WTC11 (cell line): ENCODE results near the gene PHTF2. TPM values are rescaled to one million over a fixed set of nuclear protein-coding genes. Genes with fewer than 3 reads are reported as not detected.

Experiments used
- ATAC-seq: fragments of 200-7000 bp; cut with Tn5 transposase; 2 replicates; pipeline ENCODE4 v1.10.0; 2021; ENCODE audit warnings: mild to moderate bottlenecking, moderate library complexity
- CTCF ChIA-PET: fragments of 300-600 bp; sonication (Branson Sonifier 250); formaldehyde crosslinking; loops from one replicate; lab custom pipeline; 2021; ENCODE audit warnings: antibody characterized with exemption; lab: Charles Lee
- POLR2A ChIA-PET: fragments of 350-600 bp; sonication (Branson Sonifier 250); formaldehyde crosslinking; loops from one replicate; lab custom pipeline; 2021; ENCODE audit warnings: antibody characterized with exemption; lab: Charles Lee
- DNase-seq: peaks from one replicate; pipeline ENCODE4 v3.0.0; 2021; ENCODE audit warnings: low spot score
- H3K27ac Mint-ChIP-seq: 2 replicates; pipeline ENCODE4 v1.8.0; 2021; ENCODE audit warnings: mixed read lengths
- H3K27me3 Mint-ChIP-seq: 2 replicates; pipeline ENCODE4 v1.8.0; 2021; ENCODE audit warnings: low read depth, mild to moderate bottlenecking, moderate library complexity, mixed read lengths
- H3K36me3 Mint-ChIP-seq: 2 replicates; pipeline ENCODE4 v1.8.0; 2021; ENCODE audit warnings: mixed read lengths
- H3K4me1 Mint-ChIP-seq: 2 replicates; pipeline ENCODE4 v1.8.0; 2022; ENCODE audit warnings: mixed read lengths
- H3K4me3 Mint-ChIP-seq: 2 replicates; pipeline ENCODE4 v1.8.0; 2021; ENCODE audit warnings: mild to moderate bottlenecking, moderate library complexity, mixed read lengths
- H3K9me3 Mint-ChIP-seq: 2 replicates; pipeline ENCODE4 v1.8.0; 2021; ENCODE audit warnings: mixed read lengths
- AFF4 ChIP-seq: sonication (generic); formaldehyde crosslinking; IDR thresholded peaks from 2 replicates; pipeline ENCODE4 v1.8.1; 2023; ENCODE audit warnings: mild to moderate bottlenecking, missing genetic modification reagents, borderline replicate concordance
- CREB1 ChIP-seq: sonication (generic); formaldehyde crosslinking; IDR thresholded peaks from 2 replicates; pipeline ENCODE4 v1.8.0; 2023; ENCODE audit warnings: mild to moderate bottlenecking, missing genetic modification reagents
- E2F4 ChIP-seq: sonication (generic); formaldehyde crosslinking; IDR thresholded peaks from 2 replicates; pipeline ENCODE4 v1.8.1; 2022; ENCODE audit warnings: low read depth, mild to moderate bottlenecking, moderate library complexity, missing genetic modification reagents, borderline replicate concordance
- ELF4 ChIP-seq: sonication (generic); formaldehyde crosslinking; IDR thresholded peaks from 2 replicates; pipeline ENCODE4 v1.8.1; 2022; ENCODE audit warnings: low read depth, mild to moderate bottlenecking, moderate library complexity, missing genetic modification reagents
- FOXJ3 ChIP-seq: sonication (generic); formaldehyde crosslinking; IDR thresholded peaks from 2 replicates; pipeline ENCODE4 v1.9.0; 2021; ENCODE audit warnings: missing genetic modification reagents, mild to moderate bottlenecking, borderline replicate concordance
- FOXK1 ChIP-seq: sonication (generic); formaldehyde crosslinking; IDR thresholded peaks from 2 replicates; pipeline ENCODE4 v1.8.0; 2022; ENCODE audit warnings: mild to moderate bottlenecking, moderate library complexity, missing genetic modification reagents
- GABPB1 ChIP-seq: sonication (generic); formaldehyde crosslinking; IDR thresholded peaks from 2 replicates; pipeline ENCODE4 v1.8.1; 2023; ENCODE audit warnings: mild to moderate bottlenecking, missing genetic modification reagents
- GRHL2 ChIP-seq: fragments of 250-450 bp; sonication (Bioruptor Pico); IDR thresholded peaks from 2 replicates; pipeline ENCODE4 v1.8.0; 2022; ENCODE audit warnings: mild to moderate bottlenecking, moderate library complexity; ENCODE audit not compliant: insufficient replicate concordance, severe bottlenecking
- NFYB ChIP-seq: sonication (generic); formaldehyde crosslinking; conservative IDR thresholded peaks from 2 replicates; pipeline ENCODE4 v1.8.0; 2022; ENCODE audit warnings: low read depth, missing genetic modification reagents
- OVOL2 ChIP-seq: fragments of 250-450 bp; sonication (Bioruptor Pico); IDR thresholded peaks from 2 replicates; pipeline ENCODE4 v1.9.0; 2021; ENCODE audit warnings: mild to moderate bottlenecking, borderline replicate concordance
- PRRX2 ChIP-seq: fragments of 250-450 bp; sonication (Bioruptor Pico); IDR thresholded peaks from 2 replicates; pipeline ENCODE4 v1.8.0; 2021; ENCODE audit warnings: mild to moderate bottlenecking
- RORB ChIP-seq: fragments of 250-450 bp; sonication (Bioruptor Pico); IDR thresholded peaks from 2 replicates; pipeline ENCODE4 v1.9.0; 2021; ENCODE audit warnings: mild to moderate bottlenecking
- SMAD4 ChIP-seq: sonication (generic); formaldehyde crosslinking; IDR thresholded peaks from 2 replicates; pipeline ENCODE4 v1.8.0; 2022; ENCODE audit warnings: mild to moderate bottlenecking, missing genetic modification reagents
- USF2 ChIP-seq: sonication (generic); formaldehyde crosslinking; IDR thresholded peaks from 2 replicates; pipeline ENCODE4 v1.8.1; 2023; ENCODE audit warnings: mild to moderate bottlenecking, missing genetic modification reagents, moderate library complexity
- ZBTB21 ChIP-seq: sonication (generic); formaldehyde crosslinking; IDR thresholded peaks from 2 replicates; pipeline ENCODE4 v1.8.1; 2023; ENCODE audit warnings: mild to moderate bottlenecking, missing genetic modification reagents, borderline replicate concordance
- ZNF219 ChIP-seq: sonication (generic); formaldehyde crosslinking; IDR thresholded peaks from 2 replicates; pipeline ENCODE4 v1.8.0; 2023; ENCODE audit warnings: missing genetic modification reagents, mild to moderate bottlenecking, borderline replicate concordance
- ZNF317 ChIP-seq: sonication (generic); formaldehyde crosslinking; IDR thresholded peaks from 2 replicates; pipeline ENCODE4 v1.8.1; 2023; ENCODE audit warnings: low read depth, mild to moderate bottlenecking, moderate library complexity, missing genetic modification reagents, borderline replicate concordance
- ZNF396 ChIP-seq: fragments of 250-450 bp; sonication (Bioruptor Pico); IDR thresholded peaks from 2 replicates; pipeline ENCODE4 v1.8.0; 2021; ENCODE audit warnings: mild to moderate bottlenecking, moderate library complexity, borderline replicate concordance
- ZNF416 ChIP-seq: fragments of 250-450 bp; sonication (Bioruptor Pico); IDR thresholded peaks from 2 replicates; pipeline ENCODE4 v1.9.0; 2021; ENCODE audit warnings: mild to moderate bottlenecking, inconsistent platforms
- total RNA-seq: library from RNA; stranded (reverse); gene quantifications from 3 replicates; pipeline ENCODE4 v1.2.3, GENCODE V29; 2021
- TF ChIP-seq, protein P1 (sequence below): fragments of 200-600 bp; IDR thresholded peaks from 2 replicates; pipeline ENCODE4 v1.8.0; 2022; ENCODE audit warnings: antibody characterized with exemption
- TF ChIP-seq, protein P2 (sequence below): sonication (generic); formaldehyde crosslinking; IDR thresholded peaks from 2 replicates; pipeline ENCODE4 v1.8.0; 2023; ENCODE audit warnings: missing genetic modification reagents
- TF ChIP-seq, protein P3 (sequence below): sonication (generic); formaldehyde crosslinking; IDR thresholded peaks from 2 replicates; pipeline ENCODE4 v1.8.1; 2022; ENCODE audit warnings: mild to moderate bottlenecking, missing genetic modification reagents, moderate library complexity, borderline replicate concordance

The PHTF2 gene
- total RNA-seq, 1 experiment from 2014 or later, result 17.9 TPM

DNA sequence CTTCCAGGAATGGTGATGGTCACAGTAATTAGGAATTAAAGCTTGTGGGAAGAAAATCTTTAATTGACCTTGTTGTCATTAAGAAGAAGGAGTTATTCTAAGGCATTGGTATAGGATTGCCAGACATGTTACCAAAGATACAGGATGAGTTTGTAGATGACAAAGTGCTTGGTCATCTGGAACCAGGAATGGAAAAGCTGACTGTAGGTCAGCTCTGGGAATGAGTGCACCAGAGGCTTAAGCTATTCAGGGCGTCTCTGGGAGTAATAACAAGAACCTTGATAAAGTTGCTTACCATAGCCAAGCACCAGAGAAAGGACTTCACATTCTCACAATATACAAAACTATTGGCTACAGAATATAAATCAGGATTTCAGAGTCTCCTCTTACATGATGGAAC, 89.0 kb downstream of the PHTF2 start (continued):
- no peak for TF ChIP-seq E2F4 (CRISPR knock-in tag)
- no peak for TF ChIP-seq ZNF416 (CRISPR knock-in tag)
- no peak for TF ChIP-seq ZNF396 (CRISPR knock-in tag)
- TF ChIP-seq, all 79 proteins: peak for 0

- CTCF ChIA-PET, result no interaction called here
- no peak for DNase-seq
- Mint-ChIP-seq H3K27ac (no peak overlapping the region), H3K27me3 (no peaks in the 10 kb centered on the region), H3K9me3 (no peaks in the 10 kb centered on the region), H3K36me3 (no peaks in the 10 kb centered on the region), H3K4me3 (no peak overlapping the region), H3K4me1 (no peaks in the 10 kb centered on the region)
- no peak for ATAC-seq
- TF ChIP-seq ZNF317 (CRISPR knock-in tag) (no peak), RORB (CRISPR knock-in tag) (no peak), OVOL2 (CRISPR knock-in tag) (no peak), GABPB1 (CRISPR knock-in tag) (no peak), ELF4 (CRISPR knock-in tag) (no peak), USF2 (CRISPR knock-in tag) (no peak), ZBTB21 (CRISPR knock-in tag) (no peak), FOXJ3 (CRISPR knock-in tag) (no peak), GRHL2 (no peak), ZNF416 (CRISPR knock-in tag) (no peak), PRRX2 (CRISPR knock-in tag) (no peak), ZNF219 (CRISPR knock-in tag) (no peak), FOXK1 (CRISPR knock-in tag) (no peak), SMAD4 (no peak), NFYB (CRISPR knock-in tag) (no peak)
- TF ChIP-seq, protein P1, sequence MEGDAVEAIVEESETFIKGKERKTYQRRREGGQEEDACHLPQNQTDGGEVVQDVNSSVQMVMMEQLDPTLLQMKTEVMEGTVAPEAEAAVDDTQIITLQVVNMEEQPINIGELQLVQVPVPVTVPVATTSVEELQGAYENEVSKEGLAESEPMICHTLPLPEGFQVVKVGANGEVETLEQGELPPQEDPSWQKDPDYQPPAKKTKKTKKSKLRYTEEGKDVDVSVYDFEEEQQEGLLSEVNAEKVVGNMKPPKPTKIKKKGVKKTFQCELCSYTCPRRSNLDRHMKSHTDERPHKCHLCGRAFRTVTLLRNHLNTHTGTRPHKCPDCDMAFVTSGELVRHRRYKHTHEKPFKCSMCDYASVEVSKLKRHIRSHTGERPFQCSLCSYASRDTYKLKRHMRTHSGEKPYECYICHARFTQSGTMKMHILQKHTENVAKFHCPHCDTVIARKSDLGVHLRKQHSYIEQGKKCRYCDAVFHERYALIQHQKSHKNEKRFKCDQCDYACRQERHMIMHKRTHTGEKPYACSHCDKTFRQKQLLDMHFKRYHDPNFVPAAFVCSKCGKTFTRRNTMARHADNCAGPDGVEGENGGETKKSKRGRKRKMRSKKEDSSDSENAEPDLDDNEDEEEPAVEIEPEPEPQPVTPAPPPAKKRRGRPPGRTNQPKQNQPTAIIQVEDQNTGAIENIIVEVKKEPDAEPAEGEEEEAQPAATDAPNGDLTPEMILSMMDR, result no peak
- TF ChIP-seq, protein P2, sequence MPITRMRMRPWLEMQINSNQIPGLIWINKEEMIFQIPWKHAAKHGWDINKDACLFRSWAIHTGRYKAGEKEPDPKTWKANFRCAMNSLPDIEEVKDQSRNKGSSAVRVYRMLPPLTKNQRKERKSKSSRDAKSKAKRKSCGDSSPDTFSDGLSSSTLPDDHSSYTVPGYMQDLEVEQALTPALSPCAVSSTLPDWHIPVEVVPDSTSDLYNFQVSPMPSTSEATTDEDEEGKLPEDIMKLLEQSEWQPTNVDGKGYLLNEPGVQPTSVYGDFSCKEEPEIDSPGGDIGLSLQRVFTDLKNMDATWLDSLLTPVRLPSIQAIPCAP, result no peak
- TF ChIP-seq, protein P3, sequence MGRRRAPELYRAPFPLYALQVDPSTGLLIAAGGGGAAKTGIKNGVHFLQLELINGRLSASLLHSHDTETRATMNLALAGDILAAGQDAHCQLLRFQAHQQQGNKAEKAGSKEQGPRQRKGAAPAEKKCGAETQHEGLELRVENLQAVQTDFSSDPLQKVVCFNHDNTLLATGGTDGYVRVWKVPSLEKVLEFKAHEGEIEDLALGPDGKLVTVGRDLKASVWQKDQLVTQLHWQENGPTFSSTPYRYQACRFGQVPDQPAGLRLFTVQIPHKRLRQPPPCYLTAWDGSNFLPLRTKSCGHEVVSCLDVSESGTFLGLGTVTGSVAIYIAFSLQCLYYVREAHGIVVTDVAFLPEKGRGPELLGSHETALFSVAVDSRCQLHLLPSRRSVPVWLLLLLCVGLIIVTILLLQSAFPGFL (CRISPR knock-in tag), result no peak
- POLR2A ChIA-PET, result no interaction called here
These were observed 90.4 kb downstream of the PHTF2 start for GRCh38 chr7:77888998-77889397.

GRCh38 chr7:77893813-77894212, 95.2 kb downstream of the PHTF2 start:
- H3K4me1 Mint-ChIP-seq, result no peaks in the 10 kb centered on the region
- CTCF ChIA-PET, result no interaction called here
- no peak overlapping the region for H3K4me3 Mint-ChIP-seq
- no peak for DNase-seq
- POLR2A ChIA-PET, result no interaction called here
- no peaks in the 10 kb centered on the region for H3K9me3 Mint-ChIP-seq
- no peaks in the 10 kb centered on the region for H3K27me3 Mint-ChIP-seq
- no peak overlapping the region for H3K27ac Mint-ChIP-seq
- no peak for TF ChIP-seq E2F4 (CRISPR knock-in tag)
- TF ChIP-seq AFF4 (CRISPR knock-in tag), result no peak
- TF ChIP-seq CREB1 (CRISPR knock-in tag), result no peak
- TF ChIP-seq, all 79 proteins: peak for 0
- ATAC-seq, result no peak
- no peaks in the 10 kb centered on the region for H3K36me3 Mint-ChIP-seq
